ENCODE results near the gene SAMD1. TPM values are rescaled to one million over a fixed set of nuclear protein-coding genes. Genes with fewer than 3 reads are reported as not detected.

SAMD1 gene
- total and polyA plus RNA-seq, 2 experiments from 2014 or later, result 112 to 136 TPM

DNA sequence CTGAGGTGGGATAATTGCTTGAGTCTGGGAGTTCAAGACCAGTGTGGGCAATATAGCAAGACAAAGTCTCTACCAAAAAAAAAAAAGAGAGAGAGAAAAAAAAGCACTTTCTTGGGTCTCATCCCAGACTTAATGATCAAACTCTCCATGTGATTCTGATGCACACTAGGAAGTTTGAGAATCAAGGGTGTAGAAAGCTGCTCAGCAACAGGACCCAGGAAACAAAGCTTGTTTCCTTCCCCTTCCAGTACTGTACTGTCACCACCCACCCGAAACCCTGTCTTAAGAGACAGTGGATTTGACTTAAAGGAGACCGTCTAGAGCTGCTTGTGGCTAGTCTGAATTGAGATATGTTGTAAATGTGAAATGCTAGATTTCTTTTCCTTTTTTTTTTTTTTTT lies 12.1 kb downstream of the SAMD1 start:
- Histone ChIP-seq H3K9me3 (ENCODE audit: low read depth) (no peaks in the 10 kb centered on the region), H3K36me3 (no peaks in the 10 kb centered on the region), H3K4me3 (no peak overlapping the region), H3K27ac (no peak overlapping the region), H3K4me1 (ENCODE audit: low read depth) (peaks cover 14% of the 10 kb centered on the region), H3K27me3 (peaks cover 10% of the 10 kb centered on the region)
- no peak for DNase-seq (ENCODE audit: low read depth in 1 of 2, low spot score in 1 of 2)
- TF ChIP-seq, protein P1, sequence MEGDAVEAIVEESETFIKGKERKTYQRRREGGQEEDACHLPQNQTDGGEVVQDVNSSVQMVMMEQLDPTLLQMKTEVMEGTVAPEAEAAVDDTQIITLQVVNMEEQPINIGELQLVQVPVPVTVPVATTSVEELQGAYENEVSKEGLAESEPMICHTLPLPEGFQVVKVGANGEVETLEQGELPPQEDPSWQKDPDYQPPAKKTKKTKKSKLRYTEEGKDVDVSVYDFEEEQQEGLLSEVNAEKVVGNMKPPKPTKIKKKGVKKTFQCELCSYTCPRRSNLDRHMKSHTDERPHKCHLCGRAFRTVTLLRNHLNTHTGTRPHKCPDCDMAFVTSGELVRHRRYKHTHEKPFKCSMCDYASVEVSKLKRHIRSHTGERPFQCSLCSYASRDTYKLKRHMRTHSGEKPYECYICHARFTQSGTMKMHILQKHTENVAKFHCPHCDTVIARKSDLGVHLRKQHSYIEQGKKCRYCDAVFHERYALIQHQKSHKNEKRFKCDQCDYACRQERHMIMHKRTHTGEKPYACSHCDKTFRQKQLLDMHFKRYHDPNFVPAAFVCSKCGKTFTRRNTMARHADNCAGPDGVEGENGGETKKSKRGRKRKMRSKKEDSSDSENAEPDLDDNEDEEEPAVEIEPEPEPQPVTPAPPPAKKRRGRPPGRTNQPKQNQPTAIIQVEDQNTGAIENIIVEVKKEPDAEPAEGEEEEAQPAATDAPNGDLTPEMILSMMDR (IDR thresholded peaks at IDR 0.05; ENCODE audit: low read depth, low read length), result no peak

DNA sequence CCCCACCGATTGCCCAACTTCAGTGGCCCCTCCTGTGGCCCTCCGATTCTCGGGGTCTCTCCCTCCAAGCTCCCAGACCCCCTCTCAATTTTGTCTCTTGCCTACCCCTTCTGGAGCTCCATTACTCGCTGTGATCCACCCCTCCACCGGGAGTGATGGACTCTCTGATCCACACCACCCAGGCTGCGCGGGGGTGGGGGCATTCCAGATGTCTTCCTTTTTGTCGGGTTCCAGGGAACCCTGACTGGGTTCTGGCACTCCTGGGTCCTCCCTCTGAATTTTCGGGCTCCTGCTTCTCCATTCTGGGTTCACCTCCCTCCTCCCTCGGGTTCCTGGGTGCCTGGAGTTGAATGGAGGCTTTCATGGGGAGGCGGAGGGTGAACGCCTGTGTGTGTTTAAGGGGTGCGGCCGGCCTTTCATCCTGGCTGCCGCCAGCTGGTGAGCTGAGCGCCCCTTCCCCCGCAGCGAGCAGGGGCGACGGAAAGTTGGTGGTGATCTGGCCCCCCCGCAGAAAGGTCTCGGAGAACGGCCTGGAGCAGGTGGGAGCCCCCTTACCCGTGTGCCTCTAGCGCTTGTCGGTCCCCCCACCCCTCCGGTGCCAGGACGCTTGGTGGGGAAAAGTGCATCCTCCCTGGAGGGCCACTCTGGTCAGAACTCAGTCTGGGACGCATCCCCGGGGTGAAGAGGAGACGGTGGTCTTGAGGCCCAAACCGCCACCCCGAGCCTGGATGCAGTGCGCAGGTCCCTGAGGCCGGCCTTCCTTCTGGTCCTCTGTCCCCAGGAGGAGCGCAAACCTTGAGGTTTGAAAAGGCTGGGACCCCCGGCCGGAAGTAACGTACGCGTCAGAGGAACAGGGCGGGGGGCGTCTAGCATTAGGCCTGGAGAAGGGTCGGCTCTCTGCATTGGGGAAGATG lies 16.4 kb downstream of the SAMD1 start:
- H3K9me3 ChIP-seq (ENCODE audit: low read depth), result no peaks in the 10 kb centered on the region
- no peak overlapping the region for H3K27ac ChIP-seq
- H3K27me3 ChIP-seq, result peaks cover 14% of the 10 kb centered on the region
- DNase-seq (ENCODE audit: low read depth in 1 of 2, low spot score in 1 of 2), result peak in 1 of 2 donors; percentile 15
- peak overlapping the region; percentile 89 for H3K4me3 ChIP-seq
- no peaks in the 10 kb centered on the region for H3K36me3 ChIP-seq
- TF ChIP-seq, protein P1 (IDR thresholded peaks at IDR 0.05; ENCODE audit: low read depth, low read length), result no peak
- H3K4me1 ChIP-seq (ENCODE audit: low read depth), result peaks cover 15% of the 10 kb centered on the region

DNA sequence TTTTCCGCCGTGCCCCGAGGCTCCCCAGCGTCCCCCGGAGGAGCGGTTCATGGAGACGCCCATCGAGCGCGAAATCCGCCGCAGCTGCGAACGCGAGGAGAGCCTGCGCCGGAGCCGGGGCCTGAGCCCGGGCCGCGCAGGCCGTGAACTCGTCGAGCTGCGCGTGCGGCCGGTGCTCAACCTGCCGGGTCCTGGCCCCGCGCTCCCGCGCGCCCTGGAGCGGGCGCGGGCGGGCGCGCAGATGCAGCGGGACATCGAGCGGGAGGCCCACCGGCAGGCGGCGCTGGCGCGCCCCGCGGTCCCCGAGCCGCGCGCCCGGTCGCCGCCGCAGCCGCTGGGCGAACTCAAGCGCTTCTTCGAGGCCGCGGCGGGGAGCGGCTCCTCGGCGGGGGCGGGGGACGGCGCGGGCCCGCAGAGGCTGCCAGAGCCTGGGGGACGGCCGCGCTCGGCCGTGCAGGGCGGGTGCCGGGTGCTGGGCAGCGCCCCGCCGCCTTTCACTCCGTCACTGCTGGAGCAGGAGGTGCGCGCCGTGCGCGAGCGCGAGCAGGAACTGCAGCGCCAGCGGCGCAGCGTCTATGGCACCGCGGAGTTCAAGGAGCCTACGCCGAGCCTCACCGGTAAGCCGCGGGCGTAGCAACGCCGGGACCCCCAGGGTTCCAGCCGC lies 17.2 kb downstream of the SAMD1 start:
- H3K27ac ChIP-seq, result no peak overlapping the region
- peak; percentile 81 to 86 for DNase-seq (ENCODE audit: low read depth in 1 of 2, low spot score in 1 of 2)
- TF ChIP-seq, protein P1 (IDR thresholded peaks at IDR 0.05; ENCODE audit: low read depth, low read length), result peak; percentile 7
- H3K4me1 ChIP-seq (ENCODE audit: low read depth), result peaks cover 15% of the 10 kb centered on the region
- no peaks in the 10 kb centered on the region for H3K36me3 ChIP-seq
- peaks cover 14% of the 10 kb centered on the region for H3K27me3 ChIP-seq
- peak overlapping the region; percentile 89 for H3K4me3 ChIP-seq
- H3K9me3 ChIP-seq (ENCODE audit: low read depth), result no peaks in the 10 kb centered on the region

DNA sequence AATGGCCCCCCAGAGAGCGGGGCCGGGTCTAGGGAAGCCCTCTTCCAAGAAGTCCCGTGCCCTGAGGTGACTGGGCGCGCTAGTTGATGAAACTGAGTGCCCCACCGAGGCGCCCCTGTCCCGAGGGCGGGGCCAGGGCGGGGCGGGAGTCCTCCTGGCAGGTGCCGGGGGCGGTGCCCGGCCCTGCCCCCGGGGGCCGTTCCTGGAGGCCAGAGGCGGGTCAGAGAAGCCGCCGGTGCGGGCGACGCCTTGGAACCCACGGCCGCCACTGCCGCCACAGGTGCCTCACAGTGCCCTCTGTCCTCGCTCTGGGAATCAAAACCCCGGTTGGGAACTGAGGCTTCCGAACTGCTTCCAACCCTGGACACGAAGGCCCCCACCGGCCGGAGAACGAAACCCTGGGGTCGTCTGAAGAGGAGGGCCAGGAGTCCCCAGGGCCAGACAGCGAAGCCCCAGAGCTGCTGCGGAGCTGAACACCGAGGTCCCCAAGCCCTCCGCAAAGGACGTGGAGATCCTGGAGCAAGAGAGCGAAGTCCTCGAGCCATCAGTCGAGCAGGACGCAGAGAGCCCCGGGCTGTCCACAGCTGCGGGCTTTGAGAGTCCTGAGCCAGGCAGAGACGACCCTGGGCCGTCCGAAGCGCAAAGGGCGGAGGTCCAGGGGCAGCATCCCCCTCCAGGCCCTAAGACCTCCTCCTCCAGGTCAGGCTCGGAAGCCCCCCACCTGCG lies 17.9 kb downstream of the SAMD1 start, which contains the start of gene MISP3:
TSS of gene MISP3 (plus strand) at position 252 of the 726 bp plus-strand sequence. CDS start 524 bp downstream, outside the sequence.
- H3K4me3 ChIP-seq, result peak within 1 kb of the TSS; percentile 89
- peaks cover 15% of the 10 kb centered on the region for H3K4me1 ChIP-seq (ENCODE audit: low read depth)
- peaks cover 14% of the 10 kb centered on the region for H3K27me3 ChIP-seq
- DNase-seq (ENCODE audit: low read depth in 1 of 2, low spot score in 1 of 2), result peak in 1 of 2 donors; percentile 59
- TF ChIP-seq, protein P1 (IDR thresholded peaks at IDR 0.05; ENCODE audit: low read depth, low read length), result peak; percentile 1
- H3K9me3 ChIP-seq (ENCODE audit: low read depth), result no peaks in the 10 kb centered on the region
- no peaks in the 10 kb centered on the region for H3K36me3 ChIP-seq
- peak within 1 kb of the TSS; percentile 40 for H3K27ac ChIP-seq

Measured in cardiac muscle cell (in vitro differentiated cells and primary cell).